ENCODE data around the gene DNMT1. TPM values are rescaled to one million over a fixed set of nuclear protein-coding genes. Genes with fewer than 3 reads are reported as not detected.

DNMT1 gene
- total RNA-seq, 1 donor from 2014 or later = 333 TPM

DNA sequence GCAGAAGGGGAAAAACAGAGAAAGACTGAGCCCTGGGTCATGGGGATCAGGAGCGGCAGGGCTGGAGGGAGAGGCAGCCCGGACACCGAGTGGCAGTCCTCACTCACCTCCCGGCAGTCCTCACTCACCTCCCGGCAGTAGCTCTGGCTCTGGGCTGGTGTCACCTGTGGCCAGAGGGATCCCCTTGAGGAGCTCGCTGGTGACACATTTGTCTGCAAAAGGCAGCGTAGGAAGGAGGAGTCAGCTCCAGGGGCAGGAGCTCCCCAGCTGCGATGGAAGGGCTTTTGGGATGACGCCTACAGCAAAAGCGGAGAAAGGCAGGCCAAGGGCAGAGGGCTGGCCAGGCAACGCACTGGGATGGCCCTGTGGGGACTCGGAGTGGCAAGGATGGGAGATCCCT is 75.8 kb downstream of the DNMT1 start:
- peaks cover 11% of the 10 kb centered on the region for H3K4me1 Mint-ChIP-seq
- H3K36me3 Mint-ChIP-seq (ENCODE audit: low read depth) = peaks cover 6% of the 10 kb centered on the region
- DNase-seq (ENCODE audit: low read depth, low spot score) = no peak
- peaks cover 18% of the 10 kb centered on the region for H3K27me3 Mint-ChIP-seq (ENCODE audit: low read depth)
- H3K27ac Mint-ChIP-seq (ENCODE audit: unreplicated experiment) = peak overlapping the region; percentile 81
- peak overlapping the region; percentile 97 for H3K4me3 Mint-ChIP-seq
- no peaks in the 10 kb centered on the region for H3K9me3 Mint-ChIP-seq
- TF ChIP-seq, protein P1, sequence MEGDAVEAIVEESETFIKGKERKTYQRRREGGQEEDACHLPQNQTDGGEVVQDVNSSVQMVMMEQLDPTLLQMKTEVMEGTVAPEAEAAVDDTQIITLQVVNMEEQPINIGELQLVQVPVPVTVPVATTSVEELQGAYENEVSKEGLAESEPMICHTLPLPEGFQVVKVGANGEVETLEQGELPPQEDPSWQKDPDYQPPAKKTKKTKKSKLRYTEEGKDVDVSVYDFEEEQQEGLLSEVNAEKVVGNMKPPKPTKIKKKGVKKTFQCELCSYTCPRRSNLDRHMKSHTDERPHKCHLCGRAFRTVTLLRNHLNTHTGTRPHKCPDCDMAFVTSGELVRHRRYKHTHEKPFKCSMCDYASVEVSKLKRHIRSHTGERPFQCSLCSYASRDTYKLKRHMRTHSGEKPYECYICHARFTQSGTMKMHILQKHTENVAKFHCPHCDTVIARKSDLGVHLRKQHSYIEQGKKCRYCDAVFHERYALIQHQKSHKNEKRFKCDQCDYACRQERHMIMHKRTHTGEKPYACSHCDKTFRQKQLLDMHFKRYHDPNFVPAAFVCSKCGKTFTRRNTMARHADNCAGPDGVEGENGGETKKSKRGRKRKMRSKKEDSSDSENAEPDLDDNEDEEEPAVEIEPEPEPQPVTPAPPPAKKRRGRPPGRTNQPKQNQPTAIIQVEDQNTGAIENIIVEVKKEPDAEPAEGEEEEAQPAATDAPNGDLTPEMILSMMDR (conservative IDR thresholded peaks at IDR 0.05) = no peak

- peaks cover 6% of the 10 kb centered on the region for H3K36me3 Mint-ChIP-seq (ENCODE audit: low read depth)
- TF ChIP-seq, protein P1 (conservative IDR thresholded peaks at IDR 0.05) = no peak
- no peak overlapping the region for H3K27ac Mint-ChIP-seq (ENCODE audit: unreplicated experiment)
- peak overlapping the region; percentile 84 for H3K4me3 Mint-ChIP-seq
- no peaks in the 10 kb centered on the region for H3K9me3 Mint-ChIP-seq
- no peak for DNase-seq (ENCODE audit: low read depth, low spot score)
- H3K4me1 Mint-ChIP-seq = peaks cover 11% of the 10 kb centered on the region
- peaks cover 18% of the 10 kb centered on the region for H3K27me3 Mint-ChIP-seq (ENCODE audit: low read depth)
These were observed 77.7 kb downstream of the DNMT1 start for GRCh38 chr19:10116866-10117616.

DNA sequence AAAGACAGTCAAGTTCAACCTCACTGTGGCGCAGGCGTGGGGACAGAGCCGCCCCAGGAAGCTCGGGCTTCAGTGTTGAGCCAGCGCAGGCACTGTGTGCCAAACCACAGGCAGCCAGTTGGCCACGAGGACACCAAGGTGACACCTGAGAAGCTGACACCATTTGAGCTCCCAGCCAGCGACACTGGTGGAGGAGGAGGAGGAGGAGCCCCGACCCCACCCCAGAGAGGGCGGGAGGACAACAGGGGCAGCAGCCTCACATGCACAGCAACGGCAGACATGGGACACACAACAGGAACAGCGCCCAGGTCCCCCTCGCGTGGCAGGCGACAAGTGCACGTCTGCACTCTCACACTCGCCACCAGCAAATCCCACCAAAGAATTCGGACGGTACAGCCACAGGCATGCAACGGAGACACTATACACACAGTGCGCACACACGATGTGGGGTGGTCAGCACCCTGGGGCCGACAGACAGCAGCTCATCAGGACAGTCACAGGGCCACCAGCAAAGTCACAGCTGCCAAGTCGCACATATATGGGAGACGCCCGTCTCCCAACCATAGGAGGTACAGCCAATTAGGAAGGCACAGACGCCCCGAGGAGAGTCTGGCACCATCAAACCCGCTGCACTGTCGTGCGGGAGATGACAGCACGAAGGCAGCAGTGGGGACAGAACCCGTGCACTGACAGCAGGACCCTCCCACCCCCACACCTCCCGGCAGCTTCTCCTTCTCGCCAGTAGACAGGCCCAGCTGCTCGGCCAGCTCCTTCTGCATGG is 78.5 kb downstream of the DNMT1 start:
- TF ChIP-seq, protein P1 (conservative IDR thresholded peaks at IDR 0.05) = no peak
- no peaks in the 10 kb centered on the region for H3K9me3 Mint-ChIP-seq
- no peak overlapping the region for H3K27ac Mint-ChIP-seq (ENCODE audit: unreplicated experiment)
- peaks cover 6% of the 10 kb centered on the region for H3K36me3 Mint-ChIP-seq (ENCODE audit: low read depth)
- DNase-seq (ENCODE audit: low read depth, low spot score) = no peak
- H3K27me3 Mint-ChIP-seq (ENCODE audit: low read depth) = peaks cover 18% of the 10 kb centered on the region
- H3K4me1 Mint-ChIP-seq = peaks cover 11% of the 10 kb centered on the region
- H3K4me3 Mint-ChIP-seq = peak overlapping the region; percentile 84

DNA sequence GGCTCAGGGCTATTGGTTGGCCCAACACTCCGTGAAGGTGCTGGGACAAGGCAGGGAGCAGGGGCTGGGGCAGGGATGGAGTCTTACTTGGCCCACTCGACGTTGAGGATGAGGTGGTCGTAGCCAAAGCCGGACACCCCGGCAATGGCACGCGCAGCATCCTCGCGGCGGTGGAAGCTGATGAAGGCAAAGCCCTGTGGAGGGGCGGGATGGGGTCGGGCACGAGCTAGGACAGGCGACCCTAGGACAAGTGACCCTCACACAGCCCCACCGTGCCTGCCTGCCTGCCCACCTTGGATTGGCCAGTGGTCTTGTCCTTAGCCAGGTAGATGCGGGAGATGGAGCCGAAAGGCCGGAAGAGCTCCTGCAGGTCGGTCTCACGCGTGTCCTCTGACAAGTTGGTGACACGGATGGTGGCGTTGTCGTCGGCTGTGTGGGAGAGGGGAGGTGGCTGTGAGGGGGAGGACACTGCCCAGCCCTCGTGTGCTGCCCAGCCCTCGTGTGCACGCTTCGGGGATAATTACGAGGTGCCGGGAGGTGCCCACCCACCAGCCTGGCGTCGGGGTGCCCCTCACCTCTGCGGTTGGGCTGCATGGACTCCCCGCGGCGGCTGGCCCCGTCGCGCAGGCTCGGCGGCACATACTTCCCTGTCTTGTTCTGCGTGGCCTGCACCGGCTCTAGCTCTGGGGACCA is 79.2 kb downstream of the DNMT1 start:
- no peak for DNase-seq (ENCODE audit: low read depth, low spot score)
- peaks cover 16% of the 10 kb centered on the region for H3K27me3 Mint-ChIP-seq (ENCODE audit: low read depth)
- H3K27ac Mint-ChIP-seq (ENCODE audit: unreplicated experiment) = no peak overlapping the region
- peak overlapping the region; percentile 84 for H3K4me3 Mint-ChIP-seq
- H3K36me3 Mint-ChIP-seq (ENCODE audit: low read depth) = peaks cover 3% of the 10 kb centered on the region
- H3K9me3 Mint-ChIP-seq = no peaks in the 10 kb centered on the region
- TF ChIP-seq, protein P1 (conservative IDR thresholded peaks at IDR 0.05) = no peak
- H3K4me1 Mint-ChIP-seq = peaks cover 11% of the 10 kb centered on the region

GRCh38 chr19:10114651-10115391 is 79.9 kb downstream of the DNMT1 start:
- H3K36me3 Mint-ChIP-seq (ENCODE audit: low read depth) = peaks cover 2% of the 10 kb centered on the region

More at GRCh38 chr19:10114651-10115391, 79.9 kb downstream of the DNMT1 start:
- DNase-seq (ENCODE audit: low read depth, low spot score) = no peak
- Mint-ChIP-seq H3K4me1 (peaks cover 8% of the 10 kb centered on the region), H3K9me3 (no peaks in the 10 kb centered on the region), H3K4me3 (peak overlapping the region; percentile 83), H3K27me3 (ENCODE audit: low read depth) (peaks cover 15% of the 10 kb centered on the region), H3K27ac (ENCODE audit: unreplicated experiment) (no peak overlapping the region)
- TF ChIP-seq, protein P1 (conservative IDR thresholded peaks at IDR 0.05) = no peak

Data from neural crest cell (in vitro differentiated cells).